ENCODE measurements around the gene LEMD3. TPM values are rescaled to one million over a fixed set of nuclear protein-coding genes. Genes with fewer than 3 reads are reported as not detected.

Gene LEMD3
- total RNA-seq (10 to 100 TPM; 11.5 to 21.2 (median 13.7) TPM), polyA plus RNA-seq (10 to 100 TPM in 1 of 2 donors, 1 to 10 TPM in 1; 5.5 to 10.2 TPM)

- Histone ChIP-seq H3K9me3 (no peaks in the 10 kb centered on the region), H3K36me3 (no peaks in the 10 kb centered on the region), H3K4me3 (peak within 1 kb of the TSS; percentile 82 to 99 (median 94)), H3K27me3 (no peaks in the 10 kb centered on the region), H3K27ac (peak within 1 kb of the TSS; percentile 95 to 98 (median 96)), H3K4me1 (peaks cover 21 to 41% (median 26%) of the 10 kb centered on the region in 3 donors)
- ATAC-seq: peak; percentile 94 to 99 (median 98)
- no peak for FAIRE-seq
- TF ChIP-seq CTCF (IDR thresholded peaks at IDR 0.05): no peak
- 0% methylated on average over 91 of the region's 91 CpGs for WGBS, 2 donors
- intact Hi-C loops (cut with DNase I): no loop called here
- peak; percentile 94 to 97 (median 96) for DNase-seq
Observed at GRCh38 chr12:65169320-65170208, at the start of gene LEMD3. TSS of gene LEMD3 (plus strand) at chr12:65169583. CDS start at chr12:65169597, 14 bp downstream.

GRCh38 chr12:65121049-65121955 is 48.1 kb upstream of the LEMD3 start, which contains the start of gene WIF1:
TSS of gene WIF1 (minus strand) at chr12:65121305. CDS start at chr12:65121191, 114 bp downstream.
- Histone ChIP-seq H3K27me3 (peaks cover 3 to 15% (median 7%) of the 10 kb centered on the region in 4 donors), H3K9me3 (no peaks in the 10 kb centered on the region), H3K36me3 (no peaks in the 10 kb centered on the region), H3K27ac (no peak within 1 kb of the TSS), H3K4me3 (peak within 1 kb of the TSS in 2 of 4 donors; percentile 22 to 39), H3K4me1 (no peaks in the 10 kb centered on the region)
- ATAC-seq (peak; percentile 60 to 83 (median 78)), FAIRE-seq (no peak), DNase-seq (peak; percentile 18 to 75 (median 36))
- intact Hi-C loops (cut with DNase I): no loop called here
- 6 to 9% methylated on average over 49 to 73 of the region's 73 CpGs for WGBS, 2 donors
- TF ChIP-seq CTCF (IDR thresholded peaks at IDR 0.05): peak in 1 of 4 donors; percentile 17

- H3K4me3 ChIP-seq: no peak overlapping the region
- peak in 2 of 6 donors; percentile 47 to 52 for DNase-seq
- no peaks in the 10 kb centered on the region for H3K9me3 ChIP-seq
- ATAC-seq: no peak
- TF ChIP-seq CTCF (IDR thresholded peaks at IDR 0.05): no peak
- H3K36me3 ChIP-seq: no peaks in the 10 kb centered on the region
- WGBS, 2 donors: 72 to 75% methylated on average over 34 of the region's 34 CpGs
- H3K27me3 ChIP-seq: peaks cover 3 to 15% (median 7%) of the 10 kb centered on the region in 4 donors
- no peak overlapping the region for H3K27ac ChIP-seq
- H3K4me1 ChIP-seq: no peaks in the 10 kb centered on the region
- intact Hi-C loops (cut with DNase I): no loop called here
- no peak for FAIRE-seq
Observed at GRCh38 chr12:65121956-65122469, 47.4 kb upstream of the LEMD3 start.

GRCh38 chr12:65122703-65123102 is 46.7 kb upstream of the LEMD3 start:
- no peak for FAIRE-seq

More at GRCh38 chr12:65122703-65123102, 46.7 kb upstream of the LEMD3 start:
- no peak overlapping the region for H3K27ac ChIP-seq
- no peaks in the 10 kb centered on the region for H3K9me3 ChIP-seq
- peaks cover 3 to 15% (median 6%) of the 10 kb centered on the region in 4 donors for H3K27me3 ChIP-seq
- intact Hi-C loops (cut with DNase I): no loop called here
- no peak for TF ChIP-seq CTCF (IDR thresholded peaks at IDR 0.05)
- 58 to 60% methylated on average over 5 of the region's 5 CpGs for WGBS, 2 donors
- no peak overlapping the region for H3K4me3 ChIP-seq
- no peaks in the 10 kb centered on the region for H3K4me1 ChIP-seq
- ATAC-seq (no peak), DNase-seq (no peak)
- H3K36me3 ChIP-seq: no peaks in the 10 kb centered on the region
